HepG2 (cell line): ENCODE data around the gene SRBD1.

Experiments used
- NFRKB ChIP-seq: fragments of 450-650 bp; IDR thresholded peaks from 2 replicates; pipeline ENCODE4 v1.6.1; 2017
- POGZ ChIP-seq: sonication (generic); formaldehyde crosslinking; IDR thresholded peaks from 2 replicates; pipeline ENCODE4 v1.4.0; 2020; ENCODE audit warnings: mild to moderate bottlenecking, missing genetic modification reagents
- ZNF383 ChIP-seq: sonication (generic); formaldehyde crosslinking; IDR thresholded peaks from 2 replicates; pipeline ENCODE4 v1.4.0; 2020; ENCODE audit warnings: missing genetic modification reagents, mild to moderate bottlenecking, borderline replicate concordance
- ZNF619 ChIP-seq: sonication (generic); formaldehyde crosslinking; IDR thresholded peaks from 2 replicates; pipeline ENCODE4 v1.4.0; 2020; ENCODE audit warnings: mild to moderate bottlenecking, missing genetic modification reagents
- TF ChIP-seq, protein P1 (sequence below): sonication (generic); formaldehyde crosslinking; IDR thresholded peaks from 2 replicates; pipeline ENCODE4 v1.5.0; 2020; ENCODE audit warnings: mild to moderate bottlenecking, missing genetic modification reagents, moderate library complexity
- TF ChIP-seq, protein P2 (sequence below): sonication (generic); formaldehyde crosslinking; IDR thresholded peaks from 2 replicates; pipeline ENCODE4 v1.4.0; 2020; ENCODE audit warnings: missing genetic modification reagents

DNA sequence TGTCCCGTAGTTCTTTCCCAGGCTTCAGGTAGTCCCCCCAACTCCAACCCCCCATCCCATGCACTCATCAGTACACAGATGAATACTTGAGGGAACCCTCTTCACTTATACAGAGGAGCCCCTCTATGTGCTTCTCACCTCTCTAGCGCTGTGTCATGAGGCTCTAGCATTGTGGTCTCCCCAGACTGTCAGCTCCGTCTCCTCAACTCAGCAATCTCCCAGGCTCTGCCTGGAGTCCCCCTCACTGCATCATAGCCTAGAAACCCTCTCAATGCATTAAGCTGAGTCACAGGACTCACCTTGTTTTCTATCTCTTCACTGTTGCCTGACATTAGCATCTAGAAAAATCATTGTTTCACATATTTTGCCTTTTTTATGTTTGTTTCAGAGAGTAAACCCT, 20.3 kb upstream of the SRBD1 start:
- TF ChIP-seq, protein P1, sequence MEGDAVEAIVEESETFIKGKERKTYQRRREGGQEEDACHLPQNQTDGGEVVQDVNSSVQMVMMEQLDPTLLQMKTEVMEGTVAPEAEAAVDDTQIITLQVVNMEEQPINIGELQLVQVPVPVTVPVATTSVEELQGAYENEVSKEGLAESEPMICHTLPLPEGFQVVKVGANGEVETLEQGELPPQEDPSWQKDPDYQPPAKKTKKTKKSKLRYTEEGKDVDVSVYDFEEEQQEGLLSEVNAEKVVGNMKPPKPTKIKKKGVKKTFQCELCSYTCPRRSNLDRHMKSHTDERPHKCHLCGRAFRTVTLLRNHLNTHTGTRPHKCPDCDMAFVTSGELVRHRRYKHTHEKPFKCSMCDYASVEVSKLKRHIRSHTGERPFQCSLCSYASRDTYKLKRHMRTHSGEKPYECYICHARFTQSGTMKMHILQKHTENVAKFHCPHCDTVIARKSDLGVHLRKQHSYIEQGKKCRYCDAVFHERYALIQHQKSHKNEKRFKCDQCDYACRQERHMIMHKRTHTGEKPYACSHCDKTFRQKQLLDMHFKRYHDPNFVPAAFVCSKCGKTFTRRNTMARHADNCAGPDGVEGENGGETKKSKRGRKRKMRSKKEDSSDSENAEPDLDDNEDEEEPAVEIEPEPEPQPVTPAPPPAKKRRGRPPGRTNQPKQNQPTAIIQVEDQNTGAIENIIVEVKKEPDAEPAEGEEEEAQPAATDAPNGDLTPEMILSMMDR (CRISPR knock-in tag) = no peak
- TF ChIP-seq NFRKB (no peak), POGZ (CRISPR knock-in tag) (no peak), ZNF619 (CRISPR knock-in tag) (no peak), ZNF383 (no peak)
- TF ChIP-seq, protein P2, sequence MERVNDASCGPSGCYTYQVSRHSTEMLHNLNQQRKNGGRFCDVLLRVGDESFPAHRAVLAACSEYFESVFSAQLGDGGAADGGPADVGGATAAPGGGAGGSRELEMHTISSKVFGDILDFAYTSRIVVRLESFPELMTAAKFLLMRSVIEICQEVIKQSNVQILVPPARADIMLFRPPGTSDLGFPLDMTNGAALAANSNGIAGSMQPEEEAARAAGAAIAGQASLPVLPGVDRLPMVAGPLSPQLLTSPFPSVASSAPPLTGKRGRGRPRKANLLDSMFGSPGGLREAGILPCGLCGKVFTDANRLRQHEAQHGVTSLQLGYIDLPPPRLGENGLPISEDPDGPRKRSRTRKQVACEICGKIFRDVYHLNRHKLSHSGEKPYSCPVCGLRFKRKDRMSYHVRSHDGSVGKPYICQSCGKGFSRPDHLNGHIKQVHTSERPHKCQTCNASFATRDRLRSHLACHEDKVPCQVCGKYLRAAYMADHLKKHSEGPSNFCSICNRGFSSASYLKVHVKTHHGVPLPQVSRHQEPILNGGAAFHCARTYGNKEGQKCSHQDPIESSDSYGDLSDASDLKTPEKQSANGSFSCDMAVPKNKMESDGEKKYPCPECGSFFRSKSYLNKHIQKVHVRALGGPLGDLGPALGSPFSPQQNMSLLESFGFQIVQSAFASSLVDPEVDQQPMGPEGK (CRISPR knock-in tag) = no peak
